OCI-LY7 (cell line): ENCODE measurements around the gene MRAS. TPM values are rescaled to one million over a fixed set of nuclear protein-coding genes. Genes with fewer than 3 reads are reported as not detected.

Experiments used
- BruUV-seq: library from RNA; stranded (reverse); fragments of 400-500 nt; replicated peaks from 2 replicates; lab custom pipeline; 2021; lab: Mats Ljungman, UMichigan
- CTCF ChIA-PET: fragments of 300-600 bp; sonication (Branson Sonifier 250); formaldehyde crosslinking; loops from one replicate; lab custom pipeline; 2022; ENCODE audit warnings: antibody characterized with exemption; ENCODE audit not compliant: unreplicated experiment; lab: Charles Lee
- POLR2A ChIA-PET: fragments of 300-600 bp; sonication (Branson Sonifier 250); formaldehyde crosslinking; loops from one replicate; lab custom pipeline; 2022; ENCODE audit warnings: antibody characterized with exemption; lab: Charles Lee
- DNase-seq: peaks from one replicate; pipeline ENCODE4 v3.0.0-alpha.2; 2015; ENCODE audit warnings: low spot score
- H2AFZ ChIP-seq: fragments of 200-600 bp; sonication (generic), shearing (Covaris generic); 2 replicates; pipeline ENCODE4 v1.6.1; 2014; ENCODE audit warnings: mild to moderate bottlenecking, antibody characterized with exemption, low read length, moderate library complexity
- H3K27ac ChIP-seq: fragments of 200-600 bp; sonication (generic); 2 replicates; pipeline ENCODE4 v1.5.1; 2014; ENCODE audit warnings: mixed run types, low read depth, mild to moderate bottlenecking, moderate library complexity, low read length, inconsistent platforms; ENCODE audit not compliant: poor library complexity, severe bottlenecking
- H3K36me3 ChIP-seq: fragments of 200-600 bp; sonication (generic); 2 replicates; pipeline ENCODE4 v1.6.1; 2014; ENCODE audit warnings: mild to moderate bottlenecking, antibody characterized with exemption, low read length, moderate library complexity, mixed read lengths; ENCODE audit not compliant: insufficient read depth
- H3K4me1 ChIP-seq: fragments of 200-600 bp; sonication (generic); 2 replicates; pipeline ENCODE4 v1.5.1; 2014; ENCODE audit warnings: mild to moderate bottlenecking, low read length; ENCODE audit not compliant: insufficient read depth, poor library complexity, severe bottlenecking
- H3K4me2 ChIP-seq: fragments of 200-600 bp; sonication (generic); 2 replicates; pipeline ENCODE4 v1.6.1; 2014; ENCODE audit warnings: mild to moderate bottlenecking, low read length
- H3K4me3 ChIP-seq: fragments of 200-600 bp; sonication (generic); 2 replicates; pipeline ENCODE4 v1.5.1; 2014; ENCODE audit warnings: mild to moderate bottlenecking, low read depth, low read length; ENCODE audit not compliant: poor library complexity, severe bottlenecking
- H3K79me2 ChIP-seq: fragments of 200-600 bp; sonication (generic); 2 replicates; pipeline ENCODE4 v1.6.1; 2016; ENCODE audit warnings: low read depth, mild to moderate bottlenecking, low read length, moderate library complexity, mixed read lengths; ENCODE audit not compliant: insufficient read depth
- H3K9me2 ChIP-seq: fragments of 200-600 bp; sonication (generic); 2 replicates; pipeline ENCODE4 v1.6.1; 2016; ENCODE audit warnings: mild to moderate bottlenecking, low read length, mixed read lengths; ENCODE audit not compliant: insufficient read depth
- H3K9me3 ChIP-seq: fragments of 200-600 bp; sonication (generic); 2 replicates; pipeline ENCODE4 v1.6.1; 2014; ENCODE audit warnings: mild to moderate bottlenecking, mixed run types, low read length, mixed read lengths
- H4K20me1 ChIP-seq: fragments of 200-600 bp; sonication (generic); 2 replicates; pipeline ENCODE4 v1.6.1; 2014; ENCODE audit warnings: mild to moderate bottlenecking, antibody characterized with exemption, low read length, moderate library complexity, mixed read lengths; ENCODE audit not compliant: insufficient read depth
- EZH2phosphoT487 ChIP-seq: fragments of 200-600 bp; sonication (generic); IDR thresholded peaks from 2 replicates; pipeline ENCODE4 v1.6.1; 2018; ENCODE audit warnings: low read depth, borderline replicate concordance, mild to moderate bottlenecking, mixed run types, antibody characterized with exemption, low read length, moderate library complexity, mixed read lengths
- intact Hi-C: fragments of 100-400 bp; cut with micrococcal nuclease; formaldehyde crosslinking; loops from one replicate; pipeline ENCODE4 v1.10.0; 2022; ENCODE audit not compliant: unreplicated experiment
- total RNA-seq, 2 experiments: library from RNA; depleted of rRNA in 1 of 2; stranded (reverse); fragments of >200 nt in 1 of 2; shearing (Covaris generic) in 1 of 2; gene quantifications; 2 replicates each; pipeline ENCODE4 v1.2.3, GENCODE V29; 2014 to 2022
- TF ChIP-seq, protein P1 (sequence below): fragments of 200-600 bp; sonication (generic); conservative IDR thresholded peaks from 2 replicates; pipeline ENCODE4 v1.5.1; 2014; ENCODE audit warnings: mild to moderate bottlenecking, antibody characterized with exemption, low read length, moderate library complexity, mixed read lengths

MRAS gene
- total RNA-seq, 2 experiments from 2014 or later: not detected

DNA sequence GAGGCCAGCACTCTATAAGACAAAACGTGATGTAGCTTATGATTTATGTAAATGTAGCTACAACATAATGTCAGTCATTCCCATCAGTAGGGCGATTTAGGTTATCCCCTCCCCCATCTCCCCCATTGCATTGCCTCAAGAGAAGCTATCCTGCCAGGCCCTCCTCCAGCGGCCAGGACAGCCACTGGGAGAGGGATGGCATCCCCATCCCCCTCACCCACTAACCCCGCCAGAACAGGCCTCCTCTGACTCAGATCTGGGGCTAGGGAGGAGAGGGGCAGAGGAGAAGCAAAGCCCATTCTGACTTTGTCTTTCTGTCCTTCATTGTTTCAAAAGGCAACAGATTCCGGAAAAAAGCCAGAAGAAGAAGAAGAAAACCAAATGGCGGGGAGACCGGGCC is 53.5 kb downstream of the MRAS start:
- H3K9me3 ChIP-seq: no peaks in the 10 kb centered on the region
- peaks cover under 1% of the 10 kb centered on the region for H3K4me1 ChIP-seq
- H4K20me1 ChIP-seq: no peaks in the 10 kb centered on the region
- H3K27ac ChIP-seq: no peak overlapping the region
- intact Hi-C loops: no loop called here
- no peak overlapping the region for H3K4me3 ChIP-seq
- no peak overlapping the region for H3K4me2 ChIP-seq
- no peak for DNase-seq
- TF ChIP-seq EZH2phosphoT487: no peak
- TF ChIP-seq, protein P1, sequence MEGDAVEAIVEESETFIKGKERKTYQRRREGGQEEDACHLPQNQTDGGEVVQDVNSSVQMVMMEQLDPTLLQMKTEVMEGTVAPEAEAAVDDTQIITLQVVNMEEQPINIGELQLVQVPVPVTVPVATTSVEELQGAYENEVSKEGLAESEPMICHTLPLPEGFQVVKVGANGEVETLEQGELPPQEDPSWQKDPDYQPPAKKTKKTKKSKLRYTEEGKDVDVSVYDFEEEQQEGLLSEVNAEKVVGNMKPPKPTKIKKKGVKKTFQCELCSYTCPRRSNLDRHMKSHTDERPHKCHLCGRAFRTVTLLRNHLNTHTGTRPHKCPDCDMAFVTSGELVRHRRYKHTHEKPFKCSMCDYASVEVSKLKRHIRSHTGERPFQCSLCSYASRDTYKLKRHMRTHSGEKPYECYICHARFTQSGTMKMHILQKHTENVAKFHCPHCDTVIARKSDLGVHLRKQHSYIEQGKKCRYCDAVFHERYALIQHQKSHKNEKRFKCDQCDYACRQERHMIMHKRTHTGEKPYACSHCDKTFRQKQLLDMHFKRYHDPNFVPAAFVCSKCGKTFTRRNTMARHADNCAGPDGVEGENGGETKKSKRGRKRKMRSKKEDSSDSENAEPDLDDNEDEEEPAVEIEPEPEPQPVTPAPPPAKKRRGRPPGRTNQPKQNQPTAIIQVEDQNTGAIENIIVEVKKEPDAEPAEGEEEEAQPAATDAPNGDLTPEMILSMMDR: no peak
- POLR2A ChIA-PET: no interaction called here
- H3K9me2 ChIP-seq: no peaks in the 10 kb centered on the region
- CTCF ChIA-PET: interaction anchor here (0.5 kb wide), 1 partner anchor 57 kb away, joined by 3 read pairs; no protein-coding TSS in a partner anchor
- no TSS peak for BruUV-seq
- no peaks in the 10 kb centered on the region for H3K79me2 ChIP-seq
- no peaks in the 10 kb centered on the region for H3K36me3 ChIP-seq
- H2AFZ ChIP-seq: no peak overlapping the region

DNA sequence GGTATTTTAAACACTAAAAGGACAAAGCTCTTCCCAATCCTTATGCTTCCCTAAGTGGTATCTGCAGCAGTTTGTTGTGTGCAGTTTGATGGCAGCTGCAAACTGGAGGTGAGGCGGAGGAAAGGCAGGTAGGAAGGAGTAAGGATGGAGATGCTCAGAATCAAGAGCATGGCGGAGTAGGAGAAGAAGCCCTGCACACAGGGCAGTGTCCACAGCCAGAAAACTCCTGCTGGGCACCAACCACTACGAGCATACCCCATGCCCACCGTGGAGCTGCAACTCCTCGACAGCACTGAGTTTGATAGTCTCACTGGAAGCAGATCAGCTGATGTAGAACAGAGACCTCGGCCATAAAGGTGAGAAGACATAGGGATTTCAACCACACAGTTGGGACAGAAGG is 55.7 kb downstream of the MRAS start:
- Histone ChIP-seq H3K79me2 (no peaks in the 10 kb centered on the region), H3K27ac (no peak overlapping the region), H3K9me3 (no peaks in the 10 kb centered on the region), H2AFZ (no peak overlapping the region), H3K36me3 (no peaks in the 10 kb centered on the region), H3K4me1 (no peaks in the 10 kb centered on the region), H3K4me2 (no peak overlapping the region), H4K20me1 (no peaks in the 10 kb centered on the region), H3K4me3 (no peak overlapping the region), H3K9me2 (no peaks in the 10 kb centered on the region)
- BruUV-seq: no TSS peak
- DNase-seq: no peak
- POLR2A ChIA-PET: no interaction called here
- no peak for TF ChIP-seq EZH2phosphoT487
- TF ChIP-seq, protein P1: no peak
- intact Hi-C loops: no loop called here
- CTCF ChIA-PET: no interaction called here

DNA sequence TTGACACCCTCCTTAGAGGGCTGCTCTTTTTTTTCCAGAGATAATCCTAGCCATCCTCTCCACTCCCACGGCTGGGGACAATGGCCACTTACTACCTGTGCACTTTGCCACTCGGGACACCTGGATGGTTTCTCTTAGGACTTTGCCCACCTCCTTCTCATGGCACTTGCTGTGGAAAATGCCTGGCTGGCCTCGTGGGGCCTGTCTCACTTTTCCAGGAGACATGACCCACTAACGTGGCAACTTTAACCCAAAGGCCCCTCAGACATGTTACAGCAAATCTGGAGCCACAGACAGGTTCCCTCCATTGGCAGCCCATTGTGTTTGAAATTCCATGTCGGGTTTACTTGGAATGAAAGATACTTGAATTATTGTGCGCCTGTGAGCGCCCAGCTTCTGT is 56.6 kb downstream of the MRAS start:
- Histone ChIP-seq H3K4me2 (no peak overlapping the region), H3K9me3 (no peaks in the 10 kb centered on the region), H3K9me2 (no peaks in the 10 kb centered on the region), H3K27ac (no peak overlapping the region), H3K4me1 (no peaks in the 10 kb centered on the region), H2AFZ (no peak overlapping the region), H3K4me3 (no peak overlapping the region), H4K20me1 (no peaks in the 10 kb centered on the region), H3K79me2 (no peaks in the 10 kb centered on the region), H3K36me3 (no peaks in the 10 kb centered on the region)
- intact Hi-C loops: no loop called here
- CTCF ChIA-PET: no interaction called here
- POLR2A ChIA-PET: no interaction called here
- DNase-seq: no peak
- no peak for TF ChIP-seq EZH2phosphoT487
- TF ChIP-seq, protein P1: no peak
- BruUV-seq: no TSS peak
